ENCODE measurements around the gene CYB5A. TPM values are rescaled to one million over a fixed set of nuclear protein-coding genes. Genes with fewer than 3 reads are reported as not detected.

The CYB5A gene
- total and polyA plus RNA-seq, 2 of the 8 experiments (the other 6 are each of a cell fraction or from before 2014, with no cell fraction given): 154 to 195 TPM

DNA sequence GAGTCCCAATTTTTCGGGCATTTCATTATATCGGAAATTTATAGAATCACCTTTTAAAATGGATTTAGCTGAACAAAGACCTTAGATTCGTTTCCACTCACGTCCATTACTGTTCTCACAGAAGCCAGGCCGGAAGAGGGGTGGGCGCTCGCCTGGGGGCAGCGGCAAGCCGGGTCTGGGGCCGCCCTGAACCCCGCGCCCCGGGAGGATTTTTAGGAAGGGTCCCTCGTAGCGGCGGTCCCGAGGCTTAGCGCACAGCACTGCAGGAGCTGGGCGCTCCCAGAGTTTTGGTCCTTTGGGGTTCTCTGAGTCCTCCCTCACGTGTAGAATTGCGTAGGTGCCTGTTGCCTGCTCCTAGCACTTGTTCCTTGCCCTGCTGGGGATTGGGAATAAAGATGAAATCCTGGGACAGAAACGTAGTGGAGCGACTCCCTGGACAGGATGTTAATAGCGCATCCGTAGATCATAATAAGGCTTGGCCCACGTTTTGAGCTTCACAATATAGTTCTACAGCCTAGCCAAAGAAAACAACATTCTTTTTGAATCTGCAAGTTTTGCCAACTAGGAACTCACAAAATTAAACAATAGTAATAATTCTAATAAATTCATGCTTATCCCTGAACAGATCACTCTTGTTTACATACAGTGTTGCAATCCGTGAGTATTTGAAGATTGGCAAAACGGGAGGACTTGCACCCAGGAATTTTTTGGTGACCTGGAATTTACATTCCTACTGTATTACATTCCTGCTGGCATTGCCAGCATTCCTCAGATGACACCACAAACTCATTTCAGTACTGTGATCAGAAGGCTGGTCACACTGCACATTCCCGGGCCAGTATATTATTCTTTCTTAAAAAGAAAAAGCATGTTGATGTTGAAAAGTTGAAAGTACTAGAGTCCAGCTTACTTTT, 24.8 kb upstream of the CYB5A start:
- H3K23ac ChIP-seq (ENCODE audit: insufficient read length): no peak overlapping the region
- FAIRE-seq (no peak), DNase-seq (ENCODE audit: low read depth in 1 of 2, low spot score in 2 of 2) (no peak)
- H3K56ac ChIP-seq (replicated peaks; ENCODE audit: insufficient read length, low read depth, low read length): no peak overlapping the region
- H4K8ac ChIP-seq (ENCODE audit: extremely low read depth, insufficient read depth, low read length): no peak overlapping the region
- no peak overlapping the region for H3K4me2 ChIP-seq (ENCODE audit: insufficient read depth in 1 of 2, low read depth in 2 of 2, low read length in 2 of 2)
- H4K5ac ChIP-seq (ENCODE audit: insufficient read length, low read depth, low read length): no peak overlapping the region
- no peak overlapping the region for H3K27ac ChIP-seq (ENCODE audit: low read depth, low read length)
- CTCF ChIA-PET (ENCODE audit: partially characterized antibody): interaction anchor here (1.5 kb wide), 1 partner anchor 119 kb away, joined by 3 read pairs; no protein-coding TSS in a partner anchor
- peak overlapping the region; percentile 28; the same call in 1 of the 2 replicates for H2BK5ac ChIP-seq (ENCODE audit: low read depth, low read length)
- peaks cover 0 to 16% of the 10 kb centered on the region in 2 experiments; a peak in 1 of 4 replicates for H3K9me3 ChIP-seq (ENCODE audit: insufficient read depth in 2 of 2, low read depth in 1 of 2, low read length in 1 of 2)
- no peak overlapping the region for H2AFZ ChIP-seq (ENCODE audit: low read length)
- no peak overlapping the region for H3K14ac ChIP-seq (ENCODE audit: insufficient read length)
- no peak overlapping the region for H3K9ac ChIP-seq (replicated peaks in 1 of 4; ENCODE audit: extremely low read depth in 1 of 4, low read depth in 3 of 4, low read length in 3 of 4)
- no peak overlapping the region for H3K4ac ChIP-seq (replicated peaks; ENCODE audit: insufficient read length, low read depth, low read length)
- no peak overlapping the region for H4K91ac ChIP-seq (replicated peaks; ENCODE audit: insufficient read length, low read length)
- no peaks in the 10 kb centered on the region for H4K20me1 ChIP-seq (replicated peaks in 1 of 2; ENCODE audit: control insufficient read depth in 1 of 2, insufficient read depth in 2 of 2, low read length in 2 of 2)
- H3K36me3 ChIP-seq (ENCODE audit: control insufficient read depth in 2 of 4, insufficient read depth in 4 of 4, low read length in 3 of 4): no peaks in the 10 kb centered on the region
- peaks cover 0 to 2% (median 0%) of the 10 kb centered on the region in 4 experiments; a peak in 2 of 7 replicates for H3K4me1 ChIP-seq (replicated peaks in 1 of 4; ENCODE audit: control insufficient read depth in 3 of 4, insufficient read depth in 4 of 4, low read length in 3 of 4)
- no peak overlapping the region for H2BK120ac ChIP-seq (replicated peaks; ENCODE audit: low read depth, low read length)
- H2BK15ac ChIP-seq (ENCODE audit: low read length): no peak overlapping the region
- no peak for TF ChIP-seq HDAC2 (IDR thresholded peaks at IDR 0.05; ENCODE audit: borderline replicate concordance in 1 of 2, low read depth in 2 of 2, low read length in 2 of 2)
- TF ChIP-seq HDAC6 (IDR thresholded peaks at IDR 0.05; ENCODE audit: low read depth, low read length): no peak
- TF ChIP-seq, protein P1, sequence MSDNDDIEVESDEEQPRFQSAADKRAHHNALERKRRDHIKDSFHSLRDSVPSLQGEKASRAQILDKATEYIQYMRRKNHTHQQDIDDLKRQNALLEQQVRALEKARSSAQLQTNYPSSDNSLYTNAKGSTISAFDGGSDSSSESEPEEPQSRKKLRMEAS (IDR thresholded peaks at IDR 0.05): no peak
- peak; percentile 98 for TF ChIP-seq TEAD4 (IDR thresholded peaks at IDR 0.05; ENCODE audit: low read depth, low read length)
- peak; percentile 77; the same call in 1 of the 2 replicates for TF ChIP-seq CEBPB (IDR thresholded peaks at IDR 0.05; ENCODE audit: low read depth, low read length)
- 0 out of 2 replicates have a peak, but pooled peaks have one; percentile 59 for TF ChIP-seq SP1 (IDR thresholded peaks at IDR 0.05; ENCODE audit: low read depth, low read length)
- TF ChIP-seq KDM4A (IDR thresholded peaks at IDR 0.05; ENCODE audit: low read depth, low read length, severe bottlenecking): no peak
- H2BK20ac ChIP-seq (ENCODE audit: low read length): 0 out of 2 replicates have a peak overlapping the region, but pooled peaks have one; percentile 55
- WGBS, 2 experiments (ENCODE audit: extremely low coverage in 1 of 2, insufficient coverage in 1 of 2, insufficient read length in 1 of 2, insufficient replicate concordance in 2 of 2, low coverage in 1 of 2, low lambda C conversion rate in 2 of 2, missing lambda C conversion rate in 1 of 2): 86% methylated on average over 27 of the region's 29 CpGs; no CpG with 5 or more reads in 1 of the 2 experiments
- no peak overlapping the region for H2AK5ac ChIP-seq (ENCODE audit: low read depth, low read length)
- H3K79me2 ChIP-seq (ENCODE audit: control insufficient read depth in 1 of 2, insufficient read depth in 2 of 2, low read length in 2 of 2): no peaks in the 10 kb centered on the region
- H3K27me3 ChIP-seq (replicated peaks in 1 of 4; ENCODE audit: control insufficient read depth in 3 of 4, extremely low read depth in 1 of 4, insufficient read depth in 3 of 4, low read length in 3 of 4): no peaks in the 10 kb centered on the region
- 0 out of 2 replicates have a peak overlapping the region, but pooled peaks have one; percentile 73 for H3K18ac ChIP-seq (ENCODE audit: extremely low read depth, low read length)
- POLR2A ChIA-PET (ENCODE audit: partially characterized antibody): no interaction called here
- H3K79me1 ChIP-seq (ENCODE audit: low read depth, low read length): no peaks in the 10 kb centered on the region
- H3K4me3 ChIP-seq (ENCODE audit: extremely low read depth in 1 of 4, insufficient read depth in 2 of 4, low read depth in 3 of 4, low read length in 4 of 4): no peak overlapping the region
- H3K23me2 ChIP-seq (ENCODE audit: low read depth, low read length): no peaks in the 10 kb centered on the region
- peak overlapping the region; percentile 52; the same call in 1 of the 2 replicates for H2BK12ac ChIP-seq (ENCODE audit: low read depth, low read length)

All from H1 (cell line).